NCI-H748 (cell line): ENCODE measurements around the gene CCR7.

Experiments used
- DNase-seq: peaks from one replicate; lab custom pipeline; 2025; ENCODE audit not compliant: unreplicated experiment; lab: John Stamatoyannopoulos, UW

The CCR7 gene

DNA sequence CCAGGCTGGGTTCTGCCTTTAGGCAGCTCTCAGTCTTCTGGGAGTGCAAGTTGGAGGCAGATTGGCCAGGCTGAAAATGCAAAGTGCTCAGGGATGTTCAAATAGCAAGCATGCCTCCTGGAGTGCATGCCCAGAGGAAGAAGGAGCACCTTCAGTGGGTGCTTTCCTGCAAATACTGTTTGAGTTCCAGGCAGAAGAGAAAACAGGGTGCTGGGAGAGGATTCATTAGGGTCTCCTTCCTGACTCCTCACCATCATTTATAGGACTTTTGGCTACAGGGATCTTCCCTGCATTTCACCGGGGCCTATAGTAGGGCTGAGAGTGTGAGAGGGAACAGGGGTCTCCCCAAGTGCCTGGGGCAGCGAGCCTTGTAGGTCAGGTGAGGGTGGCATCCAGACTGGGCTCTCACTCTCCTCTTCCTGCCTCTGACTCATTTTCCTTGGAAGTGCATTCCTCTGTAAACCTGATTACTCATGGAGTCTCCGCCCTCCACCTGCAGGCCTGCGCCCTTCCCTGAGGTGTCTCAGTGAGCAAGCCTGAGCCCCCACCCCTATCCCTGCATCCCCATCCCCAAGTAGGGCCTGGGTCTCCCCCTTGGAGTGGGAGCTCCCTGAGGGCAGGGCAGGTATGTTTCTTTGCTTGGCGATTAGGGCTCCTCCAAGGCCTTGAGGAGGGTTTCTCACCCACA is 46.7 kb downstream of the CCR7 start:
- no peak for DNase-seq

DNA sequence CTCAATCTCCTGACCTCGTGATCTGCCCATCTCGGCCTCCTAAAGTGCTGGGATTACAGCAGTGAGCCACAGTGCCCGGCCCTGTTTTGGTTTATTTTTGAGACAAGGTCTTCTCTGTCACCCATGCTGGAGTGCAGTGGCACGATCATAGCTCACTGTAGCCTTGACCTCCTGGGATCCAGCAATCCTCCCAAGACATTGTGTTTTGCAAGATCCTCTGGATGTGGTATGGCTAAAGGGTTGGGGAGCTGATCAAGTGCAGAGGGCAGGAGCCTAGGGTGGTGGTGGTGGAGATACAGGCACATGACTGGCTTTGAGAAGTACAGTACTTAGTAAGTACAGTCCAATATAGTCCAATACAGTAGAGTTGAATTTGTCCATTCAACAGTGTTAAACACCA is 47.3 kb downstream of the CCR7 start:
- no peak for DNase-seq

DNA sequence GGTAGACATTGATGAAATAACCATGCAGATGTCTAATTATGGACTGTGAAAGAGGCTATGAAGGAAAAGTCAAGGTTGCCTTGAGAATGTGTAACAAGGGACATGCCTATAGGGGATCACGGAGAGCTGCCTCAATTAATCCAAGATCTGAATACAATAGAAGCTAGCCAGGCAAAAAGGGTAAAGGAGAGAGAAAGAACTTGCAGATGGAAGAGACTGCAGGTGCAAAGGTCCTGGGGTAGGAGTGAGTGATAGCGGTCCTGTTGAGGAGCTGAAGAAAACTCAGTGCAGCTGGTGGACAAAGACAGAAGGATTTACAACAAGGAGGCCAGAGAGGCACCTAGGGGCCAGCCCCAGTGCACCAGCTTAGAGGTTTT is 48.0 kb downstream of the CCR7 start:
- DNase-seq, result no peak

DNA sequence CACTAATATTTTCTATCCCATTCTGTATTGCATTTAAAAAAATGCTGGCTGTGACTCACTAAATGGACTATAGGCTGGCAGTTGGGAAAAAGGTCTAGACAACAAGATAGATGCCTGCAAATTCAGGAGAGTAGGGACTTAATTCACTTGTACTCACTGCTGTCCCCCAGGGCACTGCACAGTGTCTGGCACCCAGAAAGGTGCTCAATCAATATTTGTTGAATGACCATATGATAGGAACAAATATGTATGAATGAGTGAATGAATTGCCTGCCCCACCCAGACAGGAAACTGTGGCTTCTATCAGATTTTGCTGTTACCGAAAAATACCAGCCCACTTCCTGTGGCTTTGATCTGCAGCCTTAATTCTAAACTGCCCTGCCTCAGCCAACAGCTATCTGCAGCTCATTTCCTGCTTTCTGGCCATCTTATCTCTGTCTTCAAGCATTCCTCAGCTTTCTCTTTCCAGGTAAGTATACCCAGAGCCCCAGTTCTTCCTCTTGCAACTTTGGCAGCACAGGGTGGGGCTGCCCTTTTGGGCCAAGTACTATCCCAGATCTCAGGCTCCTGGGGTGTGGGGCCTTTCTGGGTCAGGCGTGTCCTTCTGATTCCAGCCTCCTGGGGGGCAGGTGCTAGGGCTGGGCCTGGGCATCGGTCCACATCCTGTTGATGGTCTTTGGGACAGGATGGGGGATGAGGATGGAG is 48.5 kb downstream of the CCR7 start:
- DNase-seq, result no peak

DNA sequence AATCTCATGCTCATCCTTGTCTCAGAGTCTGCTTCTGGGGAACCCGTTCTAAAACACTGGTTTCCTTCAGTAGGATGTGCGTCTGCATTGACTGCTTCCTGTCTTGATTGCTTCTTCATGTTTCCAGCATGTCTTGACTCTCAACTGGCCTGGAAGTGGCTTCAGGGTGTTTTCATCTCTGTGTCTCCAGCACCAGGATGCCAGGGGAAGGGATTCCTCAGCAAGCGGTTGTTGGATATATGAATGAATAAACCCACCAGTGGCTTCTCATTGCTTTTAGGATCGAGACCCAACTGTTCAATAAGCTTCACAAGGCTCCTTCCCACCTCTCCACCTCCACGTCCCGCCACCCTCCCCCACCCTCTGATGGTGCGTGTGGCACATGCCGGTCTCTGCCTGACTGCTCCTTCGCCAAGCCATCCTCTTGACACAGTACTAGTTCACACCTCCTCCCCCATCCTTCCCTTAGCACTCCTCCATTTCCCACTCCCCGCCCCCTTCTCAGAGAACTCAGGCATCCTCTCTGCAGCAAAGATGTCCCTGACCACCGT is 49.7 kb downstream of the CCR7 start:
- no peak for DNase-seq

DNA sequence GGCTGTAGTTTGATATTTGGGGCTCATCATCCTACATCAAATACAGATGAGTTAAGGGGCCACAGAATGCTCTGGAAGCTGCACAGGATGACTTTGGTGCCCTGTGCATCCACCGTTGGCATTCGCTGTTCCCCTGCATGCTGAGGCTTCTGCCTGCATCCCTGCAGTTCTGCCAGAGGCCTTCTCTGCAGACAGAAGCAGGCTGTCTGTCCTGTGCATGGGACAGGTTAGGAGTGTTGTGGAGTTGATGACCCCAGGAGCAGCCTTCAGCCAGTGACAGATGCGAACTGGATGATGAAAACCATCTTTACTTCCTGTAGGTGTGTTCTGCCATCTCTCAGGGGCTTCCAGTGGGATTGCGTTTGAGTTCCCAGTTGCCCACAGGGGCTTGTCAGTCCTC is 50.3 kb downstream of the CCR7 start:
- DNase-seq, result no peak

DNA sequence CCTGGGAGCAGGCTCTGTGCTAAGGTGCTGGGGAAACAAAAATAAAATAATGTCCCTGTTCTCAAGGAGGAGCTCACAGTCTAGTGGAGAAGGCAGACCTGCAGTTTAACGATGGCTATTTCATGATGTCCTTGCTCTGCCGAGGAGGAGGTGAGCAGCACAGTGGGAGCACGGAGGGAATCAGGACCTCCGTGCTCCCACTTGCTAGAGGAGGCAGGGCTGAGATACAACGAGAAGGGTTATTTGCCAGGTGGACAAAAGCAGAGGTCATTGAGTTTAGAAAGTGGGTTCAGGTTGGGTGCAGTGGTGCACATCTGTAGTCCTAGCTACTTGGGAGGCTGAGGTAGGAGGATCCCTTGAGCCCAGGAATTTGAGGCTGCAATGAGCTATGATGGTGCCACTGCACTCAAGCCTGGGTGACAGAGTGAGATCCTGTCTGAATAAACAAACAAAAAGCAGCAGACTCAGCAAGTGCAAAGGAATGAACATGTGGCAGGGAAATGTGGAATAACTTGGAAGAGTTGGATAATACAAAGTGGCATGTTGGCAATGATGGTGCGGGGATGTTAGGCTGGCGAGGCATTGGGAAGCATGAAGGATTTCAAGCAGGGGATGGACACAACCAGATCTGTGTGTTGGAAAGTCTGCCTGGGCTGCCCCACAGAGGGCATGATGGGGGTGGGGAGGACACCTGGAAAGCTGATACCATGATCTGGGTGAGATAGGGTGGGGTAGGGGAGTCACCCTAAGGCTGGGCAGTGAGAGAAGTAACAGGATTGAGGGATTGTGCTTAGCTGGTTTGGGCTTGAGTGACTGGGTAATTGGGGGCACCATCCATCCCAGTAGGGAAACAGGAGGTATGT is 51.0 kb downstream of the CCR7 start:
- no peak for DNase-seq

DNA sequence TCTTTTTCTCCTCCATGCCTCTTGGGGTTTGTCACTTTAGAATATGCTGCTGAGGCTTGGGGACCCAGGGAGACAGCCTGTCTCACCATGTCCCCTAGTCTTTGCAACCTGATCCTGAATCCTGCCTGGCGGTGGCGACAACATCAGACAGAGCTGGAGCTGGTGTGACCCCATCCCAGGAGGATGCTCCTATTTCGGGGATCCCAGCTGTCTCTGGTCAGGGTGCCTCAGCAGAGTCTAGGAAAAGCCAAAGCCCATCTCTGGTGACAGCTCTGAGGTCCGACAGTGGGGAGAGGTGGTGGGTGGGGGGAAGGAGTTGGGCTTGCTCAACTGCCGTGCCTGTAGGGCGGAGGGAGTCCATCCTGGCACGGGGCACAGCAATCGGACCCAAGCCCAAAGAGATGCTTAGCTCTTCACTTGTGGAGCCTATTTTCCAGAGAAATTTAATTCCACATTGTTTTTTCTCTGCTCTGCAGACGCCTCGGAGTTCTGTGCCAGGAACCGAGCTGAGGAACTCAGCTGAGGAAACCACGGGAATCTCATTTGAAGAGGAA is 53.5 kb downstream of the CCR7 start:
- DNase-seq, result no peak

DNA sequence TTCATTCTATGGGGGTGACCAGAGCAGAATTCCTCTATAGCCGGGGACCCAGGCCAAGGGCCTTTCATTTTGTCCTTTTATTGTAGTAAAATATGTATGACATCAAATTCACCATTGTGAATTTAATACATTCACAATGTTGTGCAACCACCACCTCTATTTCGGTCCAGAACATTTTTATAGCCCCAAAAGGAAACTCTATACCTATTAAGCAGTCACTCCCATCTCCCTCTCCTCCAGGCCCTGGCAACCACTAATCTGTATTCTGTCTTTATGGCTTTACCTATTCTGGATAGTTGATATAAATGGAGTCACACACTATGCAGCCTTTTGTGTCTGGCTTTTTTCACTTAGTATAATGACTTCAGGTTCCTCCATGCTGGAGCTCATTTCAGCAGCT is 54.1 kb downstream of the CCR7 start:
- no peak for DNase-seq

DNA sequence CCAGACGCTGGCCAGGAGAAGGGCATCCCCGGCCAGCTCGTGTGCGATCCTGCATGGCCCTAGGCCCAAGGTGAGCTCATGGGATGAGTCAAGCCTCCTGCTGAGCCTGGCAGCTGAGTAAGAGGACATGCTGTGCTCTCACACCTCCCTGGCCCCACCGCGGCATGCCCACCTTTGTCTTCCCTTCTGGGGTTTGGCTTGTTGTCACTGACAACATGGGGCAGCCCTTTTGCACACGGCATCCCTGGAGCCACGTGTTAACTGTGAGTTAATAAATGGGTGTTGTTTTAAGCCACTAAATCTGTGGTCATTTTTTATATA is 55.0 kb downstream of the CCR7 start:
- DNase-seq, result no peak

DNA sequence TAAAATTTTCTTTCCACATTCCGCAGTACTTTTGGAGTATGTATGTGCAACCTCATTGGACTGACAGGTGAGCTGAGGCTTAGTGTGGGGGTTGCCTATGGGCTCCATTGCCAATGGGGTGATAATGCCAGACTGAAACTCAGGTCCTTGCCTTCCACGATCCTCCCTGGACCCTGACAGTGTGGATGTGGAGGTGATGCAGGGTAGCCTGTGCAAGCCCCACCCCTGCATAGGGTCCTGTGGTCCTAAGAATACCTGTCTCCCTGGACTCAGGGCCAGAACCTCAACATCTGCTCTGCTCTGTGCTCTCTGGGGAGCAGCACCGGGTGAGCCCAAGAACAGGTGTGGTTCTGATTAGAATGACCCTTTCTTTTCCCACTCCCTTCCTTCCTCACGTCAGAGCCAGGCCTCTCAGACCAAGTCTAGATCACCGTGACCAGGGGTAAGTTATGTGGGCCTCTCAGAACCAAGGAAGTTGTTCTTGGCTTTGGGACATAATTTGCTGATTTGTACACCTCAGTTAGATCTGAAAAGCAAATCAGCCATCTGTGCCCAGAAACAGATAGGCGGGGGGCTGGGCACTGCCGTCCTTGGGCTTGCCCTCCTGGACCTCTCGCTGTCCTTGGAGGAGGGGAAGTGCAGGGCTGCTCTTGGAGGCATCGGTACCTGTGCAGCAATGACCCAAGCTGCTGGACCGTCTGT is 55.5 kb downstream of the CCR7 start:
- no peak for DNase-seq

DNA sequence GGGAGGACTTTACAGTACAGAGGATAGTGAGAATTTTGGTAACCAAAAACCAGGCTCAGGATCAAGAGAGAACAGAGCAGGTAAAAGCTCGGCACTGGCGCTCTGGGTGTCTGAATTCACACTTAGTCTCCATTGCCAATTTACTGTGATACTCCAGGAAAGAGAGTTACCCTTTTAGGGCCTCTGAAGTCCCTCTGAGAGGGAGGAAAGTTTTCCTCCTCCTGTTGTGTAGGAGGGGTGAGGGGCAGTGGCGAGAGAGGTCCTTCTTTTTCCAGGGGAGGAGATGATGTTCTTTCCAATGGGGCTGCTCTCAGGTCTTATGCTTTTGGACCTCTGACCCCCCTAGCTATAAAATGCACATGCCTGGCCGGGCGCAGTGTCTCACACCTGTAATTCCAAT is 58.5 kb downstream of the CCR7 start:
- no peak for DNase-seq
